SKM-1 treated with dmso at 0.1 percent for 144 hours (cell line): Measurements from ENCODE around the gene UBQLNL.
A peak's percentile ranks its signal among the peaks of the same experiment; 100 is the strongest.

Source experiments
- DNase-seq: peaks from one replicate; lab custom pipeline; 2025; ENCODE audit not compliant: unreplicated experiment; lab: John Stamatoyannopoulos, UW

The UBQLNL gene

GRCh38 chr11:5508605-5509004 lies 7.9 kb downstream of the UBQLNL start:
- no peak for DNase-seq

- no peak for DNase-seq
These were observed 8.6 kb downstream of the UBQLNL start for GRCh38 chr11:5507933-5508305.

DNA sequence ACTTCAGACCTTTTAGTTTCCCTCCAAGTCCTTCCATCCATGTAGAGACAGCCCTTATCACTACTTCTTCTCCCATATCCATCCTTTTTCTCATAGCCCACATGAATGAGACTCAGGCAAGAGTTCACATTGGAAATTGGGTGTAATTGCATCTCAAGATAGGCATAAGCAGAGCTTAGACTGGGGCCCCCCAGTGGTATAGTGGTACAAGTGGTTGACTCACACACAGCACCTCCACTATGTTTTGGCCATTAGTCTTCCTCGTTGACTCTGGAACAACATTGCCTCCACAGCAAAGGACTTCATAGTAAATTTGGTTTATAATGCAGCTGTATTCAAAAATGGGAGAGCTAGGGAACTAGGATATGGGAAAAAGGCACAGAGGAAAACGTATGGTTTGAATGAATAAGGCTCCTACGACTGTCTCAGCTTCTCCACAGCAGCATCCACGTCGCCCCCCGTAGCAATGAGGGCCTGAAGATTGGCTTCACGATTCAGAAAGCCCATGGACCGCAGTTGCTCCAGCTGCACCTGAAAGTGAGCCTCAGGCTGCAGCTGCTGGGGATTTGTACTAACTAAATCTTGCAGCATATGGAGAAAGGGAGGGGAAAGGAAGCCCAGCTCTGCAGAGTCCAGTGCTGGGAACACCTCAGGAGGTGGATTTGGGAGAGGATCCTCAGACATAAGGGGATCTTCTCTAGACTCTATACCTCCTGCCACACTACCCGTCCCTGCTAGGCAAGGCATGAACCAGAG lies 9.1 kb downstream of the UBQLNL start:
- DNase-seq: no peak

DNA sequence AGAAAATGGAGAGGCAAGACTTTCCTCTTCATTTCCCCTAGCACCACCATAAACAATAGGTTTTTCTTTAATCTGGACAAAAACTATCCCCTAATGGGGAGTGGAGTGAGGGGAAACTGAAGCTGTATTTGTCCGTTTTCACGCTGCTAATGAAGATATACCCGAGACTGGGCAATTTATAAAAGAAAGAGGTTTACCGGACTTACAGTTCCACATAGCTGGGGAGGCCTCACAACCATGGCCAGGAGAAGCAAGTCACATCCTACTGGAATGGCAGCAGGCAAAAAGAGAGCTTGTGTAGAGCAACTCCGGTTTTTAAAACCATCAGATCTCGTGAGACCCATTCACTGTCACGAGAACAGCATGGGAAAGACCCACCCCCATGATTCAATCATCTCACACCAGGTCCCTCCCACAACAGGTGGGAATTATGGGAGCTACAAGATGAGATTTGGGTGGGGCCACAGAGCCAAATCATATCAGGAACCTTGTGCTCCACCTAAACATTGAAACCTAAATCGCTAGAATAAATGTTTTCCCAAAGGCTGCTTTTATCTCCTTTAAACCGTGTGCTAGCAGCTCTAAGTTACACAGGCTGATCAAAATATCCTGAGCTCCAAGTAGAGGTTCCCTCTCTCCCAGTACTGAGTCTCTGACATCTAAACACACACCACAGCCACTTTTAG lies 11.0 kb downstream of the UBQLNL start:
- DNase-seq: no peak

DNA sequence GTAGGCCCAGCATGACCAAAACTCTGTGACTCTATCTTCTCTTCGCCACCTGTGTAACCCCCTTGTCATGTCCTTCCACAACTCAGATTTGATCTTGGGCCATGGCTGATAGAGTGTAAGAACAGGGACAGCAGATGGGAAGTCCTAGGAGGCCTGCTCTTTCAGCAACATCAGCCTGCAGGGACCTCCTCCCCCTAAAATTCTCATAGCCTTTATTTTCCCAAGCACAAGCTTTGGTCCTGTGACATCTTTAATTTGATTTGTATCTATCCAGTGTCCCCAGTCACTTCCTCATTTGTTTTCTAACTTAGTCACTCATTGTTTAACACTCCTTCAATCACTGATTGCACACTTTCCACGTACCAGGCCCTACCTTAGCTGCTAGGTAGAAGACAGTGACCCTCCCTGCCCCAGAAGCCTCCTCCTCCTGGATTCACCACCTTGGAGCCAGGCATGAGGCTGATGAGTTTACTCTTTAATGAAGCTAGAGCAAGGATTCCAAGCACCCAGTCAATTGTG lies 12.0 kb downstream of the UBQLNL start:
- DNase-seq: no peak

DNA sequence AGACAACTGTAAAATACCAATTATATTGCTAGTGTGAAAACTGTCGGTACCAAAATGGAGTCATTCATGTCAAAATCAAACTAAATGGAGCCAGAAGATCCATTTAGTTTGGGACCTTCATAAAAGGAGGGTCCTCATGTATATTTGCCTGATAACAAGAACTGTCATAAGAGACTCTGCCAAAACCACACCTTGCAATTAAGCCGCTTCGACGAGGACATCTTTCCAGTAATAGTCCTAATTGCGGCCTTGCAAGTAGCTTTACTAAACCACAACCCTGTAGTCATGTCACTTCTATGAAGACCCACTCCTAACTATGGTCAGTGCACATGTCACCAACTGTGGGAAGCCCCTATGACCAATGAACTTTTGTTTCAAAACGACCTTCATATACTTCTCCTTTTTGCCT lies 16.1 kb downstream of the UBQLNL start:
- no peak for DNase-seq

- no peak for DNase-seq
These were observed 16.8 kb downstream of the UBQLNL start for GRCh38 chr11:5499671-5500070.

DNA sequence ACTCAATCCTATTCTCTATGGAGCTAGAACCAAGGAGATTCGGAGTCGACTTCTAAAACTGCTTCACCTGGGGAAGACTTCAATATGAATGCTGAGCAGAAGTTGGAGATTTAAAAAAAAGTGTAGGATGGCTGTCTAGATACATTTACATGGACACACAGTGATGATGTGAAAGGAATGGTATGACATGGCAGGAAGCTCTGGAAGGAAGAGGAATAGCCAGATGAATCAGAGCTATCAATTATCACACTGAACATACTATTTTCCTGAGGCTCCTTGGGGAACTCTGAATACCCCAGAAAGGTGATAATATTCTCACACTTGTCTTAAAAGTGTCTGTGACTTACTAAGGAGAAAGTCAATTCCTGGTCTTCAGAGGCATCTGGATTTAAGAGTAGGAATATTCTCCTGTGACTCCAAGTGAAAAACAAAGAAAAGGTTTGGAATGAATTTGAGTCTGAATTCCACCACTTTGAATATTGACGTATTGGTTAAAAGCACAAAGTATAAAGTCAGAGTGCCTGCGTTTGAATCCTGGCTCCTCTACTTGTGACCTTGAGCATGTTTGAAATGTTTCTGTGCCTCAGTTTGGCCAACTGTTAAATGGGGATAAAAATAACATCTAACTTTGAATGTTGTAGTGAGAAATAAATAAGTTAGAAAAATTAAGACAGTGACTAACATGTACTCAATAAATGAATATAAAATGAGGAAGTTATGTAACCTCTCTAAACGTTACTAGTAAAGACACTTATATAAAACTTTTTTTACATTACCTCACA lies 26.7 kb downstream of the UBQLNL start:
- DNase-seq: no peak

GRCh38 chr11:5488798-5489399 lies 27.6 kb downstream of the UBQLNL start:
- no peak for DNase-seq

GRCh38 chr11:5488385-5488784 lies 28.1 kb downstream of the UBQLNL start, which contains the start of gene OR52D1:
TSS of gene OR52D1 (plus strand) at chr11:5488685. CDS start at chr11:5488707, 22 bp downstream.
- no peak for DNase-seq

- DNase-seq: no peak
These were observed 30.1 kb downstream of the UBQLNL start for GRCh38 chr11:5486421-5486820.

- DNase-seq: no peak
These were observed 30.5 kb downstream of the UBQLNL start for GRCh38 chr11:5486003-5486402.

DNA sequence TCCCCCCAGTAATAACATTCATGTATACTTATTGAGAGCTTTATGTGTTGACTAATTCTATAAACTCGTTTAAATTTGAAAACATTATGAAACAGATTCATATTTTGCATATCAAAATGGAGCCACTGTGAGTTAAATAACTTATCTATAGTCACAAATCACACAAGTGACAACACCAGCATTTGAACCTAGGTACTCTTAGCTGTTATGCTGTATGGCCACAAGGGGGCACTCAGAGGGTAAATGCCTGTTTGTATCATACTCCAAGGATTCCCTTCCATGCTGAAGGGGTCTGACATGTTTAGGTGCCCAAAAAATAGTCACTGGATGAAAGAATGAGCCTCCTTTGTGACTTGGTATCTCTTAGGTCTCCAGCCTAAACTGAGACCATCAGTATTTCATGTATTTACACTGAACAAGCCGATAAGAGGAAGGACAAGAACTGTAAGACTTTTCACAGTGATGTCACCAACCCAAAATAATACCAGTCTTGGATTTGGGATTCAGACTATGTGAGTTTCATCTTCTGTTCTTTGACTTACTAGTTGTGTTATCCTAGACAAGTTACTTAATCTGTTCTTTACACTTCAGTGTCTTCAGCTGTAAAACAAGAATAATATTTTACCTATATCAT lies 40.2 kb downstream of the UBQLNL start:
- DNase-seq: peak; percentile 13

GRCh38 chr11:5473921-5474320 lies 42.6 kb downstream of the UBQLNL start:
- DNase-seq: no peak

DNA sequence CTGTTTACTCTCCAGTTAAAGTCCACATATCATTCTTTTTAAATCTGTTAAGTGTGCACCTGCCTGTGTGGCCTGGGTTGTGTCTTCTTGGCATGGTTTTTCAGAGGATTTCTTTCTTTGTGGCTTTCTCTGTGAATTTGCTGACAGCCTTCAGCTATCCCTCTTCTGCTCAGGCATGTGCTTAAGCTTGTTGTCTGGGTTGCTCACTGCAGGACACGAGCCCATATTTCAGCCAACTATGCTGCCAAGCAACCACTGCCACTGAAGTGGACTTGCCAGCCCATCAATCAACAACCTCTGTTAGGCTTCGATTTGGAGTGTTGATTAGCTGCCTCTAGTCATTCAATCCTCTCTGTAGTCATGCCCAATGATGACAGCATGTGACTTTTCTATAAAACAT lies 49.0 kb downstream of the UBQLNL start:
- no peak for DNase-seq
